ENCODE measurements around the gene PCDHGA6.

PCDHGA6 gene

DNA sequence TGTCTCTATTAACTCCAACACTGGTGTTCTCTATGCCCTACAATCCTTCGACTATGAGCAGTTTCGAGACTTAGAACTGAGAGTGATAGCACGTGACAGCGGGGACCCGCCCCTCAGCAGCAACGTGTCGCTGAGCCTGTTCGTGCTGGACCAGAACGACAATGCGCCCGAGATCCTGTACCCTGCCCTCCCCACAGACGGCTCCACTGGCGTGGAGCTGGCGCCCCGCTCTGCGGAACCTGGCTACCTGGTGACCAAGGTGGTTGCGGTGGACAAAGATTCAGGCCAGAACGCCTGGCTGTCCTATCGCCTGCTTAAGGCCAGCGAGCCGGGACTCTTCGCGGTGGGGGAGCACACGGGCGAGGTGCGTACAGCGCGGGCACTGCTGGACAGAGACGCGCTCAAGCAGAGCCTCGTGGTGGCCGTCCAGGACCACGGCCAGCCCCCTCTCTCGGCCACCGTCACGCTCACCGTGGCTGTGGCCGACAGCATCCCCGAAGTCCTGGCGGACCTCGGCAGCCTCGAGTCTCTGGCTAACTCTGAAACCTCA, 49.1 kb downstream of the PCDHGA6 start:
- DNase-seq, result no peak

DNA sequence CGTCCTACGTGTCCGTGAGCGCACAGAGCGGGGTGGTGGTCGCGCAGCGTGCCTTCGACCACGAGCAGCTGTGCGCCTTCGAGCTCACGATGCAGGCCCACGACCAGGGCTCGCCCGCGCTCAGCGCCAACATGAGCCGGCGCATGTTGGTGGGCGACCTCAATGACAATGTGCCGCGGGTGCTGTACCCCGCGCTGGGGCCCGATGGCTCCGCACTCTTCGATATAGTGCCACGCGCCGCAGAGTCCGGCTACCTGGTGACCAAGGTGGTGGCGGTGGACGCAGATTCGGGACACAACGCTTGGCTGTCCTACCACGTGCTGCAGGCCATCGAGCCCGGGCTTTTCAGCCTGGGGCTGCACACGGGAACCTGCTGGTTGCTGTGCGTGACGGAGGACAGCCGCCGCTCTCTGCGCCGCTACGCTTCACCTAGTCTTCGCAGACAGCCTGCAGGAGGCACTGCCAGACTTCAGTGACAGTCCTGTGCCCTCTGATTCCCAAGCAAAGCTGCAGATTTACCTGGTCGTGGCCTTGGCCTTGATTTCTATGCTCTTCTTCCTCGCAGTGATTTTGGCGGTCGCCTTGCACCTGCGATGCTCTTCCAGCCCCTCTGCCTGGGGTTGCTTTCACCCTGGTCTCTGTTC, 54.2 kb downstream of the PCDHGA6 start:
- no peak for DNase-seq
